H1 (cell line): ENCODE data around the gene PRPF6. TPM values are rescaled to one million over a fixed set of nuclear protein-coding genes. Genes with fewer than 3 reads are reported as not detected.

Experiments
- CTCF ChIA-PET: fragments of 300-600 bp; sonication (Branson Sonifier 250); formaldehyde crosslinking; loops from one replicate; lab custom pipeline; 2021; ENCODE audit not compliant: partially characterized antibody; lab: Charles Lee
- POLR2A ChIA-PET: fragments of 300-600 bp; sonication (Branson Sonifier 250); formaldehyde crosslinking; loops from one replicate; lab custom pipeline; 2021; ENCODE audit warnings: inconsistent platforms; ENCODE audit not compliant: partially characterized antibody; lab: Charles Lee
- DNase-seq, 2 experiments: peaks; one replicate each; pipeline versions ENCODE4 v3.0.0 to v3.0.0-alpha.2; 2010 to 2022; ENCODE audit warnings: low spot score in 2 of 2, low read depth in 1 of 2, mixed read lengths in 1 of 2
- FAIRE-seq: peaks from 2 replicates; lab custom pipeline; 2011; peaks lifted over from hg19 to GRCh38; lab: Jason Lieb, UNC
- H2AFZ ChIP-seq: 2 replicates; pipeline ENCODE4 v1.8.1; 2012; ENCODE audit warnings: low read length, inconsistent platforms
- H2AK5ac ChIP-seq: 2 replicates; pipeline ENCODE4 v1.6.1; 2013; ENCODE audit warnings: low read depth, low read length
- H2BK120ac ChIP-seq: replicated peaks from 2 replicates; pipeline ENCODE3; 2013; ENCODE audit warnings: low read depth, low read length, inconsistent platforms
- H2BK12ac ChIP-seq: 2 replicates; pipeline ENCODE4 v1.6.1; 2013; ENCODE audit warnings: low read depth, low read length
- H2BK15ac ChIP-seq: 2 replicates; pipeline ENCODE4 v1.6.1; 2013; ENCODE audit warnings: low read length
- H2BK20ac ChIP-seq: 2 replicates; pipeline ENCODE4 v1.6.1; 2013; ENCODE audit warnings: low read length
- H2BK5ac ChIP-seq: 2 replicates; pipeline ENCODE4 v1.6.1; 2013; ENCODE audit warnings: low read depth, low read length
- H3K14ac ChIP-seq: 2 replicates; pipeline ENCODE4 v1.6.1; 2013; ENCODE audit warnings: inconsistent platforms; ENCODE audit not compliant: insufficient read length
- H3K18ac ChIP-seq: 2 replicates; pipeline ENCODE4 v1.6.1; 2013; ENCODE audit warnings: low read length; ENCODE audit errors: extremely low read depth
- H3K23ac ChIP-seq: 2 replicates; pipeline ENCODE4 v1.6.1; 2013; ENCODE audit warnings: inconsistent platforms; ENCODE audit not compliant: insufficient read length
- H3K23me2 ChIP-seq: 2 replicates; pipeline ENCODE4 v1.6.1; 2013; ENCODE audit warnings: low read depth, low read length
- H3K27ac ChIP-seq: 2 replicates; pipeline ENCODE4 v1.6.1; 2011; ENCODE audit warnings: low read depth, low read length, inconsistent platforms
- H3K27me3 ChIP-seq, 4 experiments: replicated peaks in 1 of 4; 1 replicate in 1 of 4; 2 replicates in 3 of 4; pipeline versions ENCODE4 v1.6.1 to v1.8.1; 2011 to 2013; ENCODE audit warnings: low read length in 3 of 4, mild to moderate bottlenecking in 3 of 4, inconsistent platforms in 2 of 4, mixed read lengths in 2 of 4, moderate library complexity in 1 of 4; ENCODE audit not compliant: control insufficient read depth in 3 of 4, insufficient read depth in 3 of 4; ENCODE audit errors: extremely low read depth in 1 of 4
- H3K36me3 ChIP-seq, 4 experiments: 2 replicates each; pipeline versions ENCODE4 v1.6.1 to v1.8.1; 2011 to 2013; ENCODE audit warnings: mild to moderate bottlenecking in 4 of 4, low read length in 3 of 4, moderate library complexity in 2 of 4, control low read depth in 1 of 4, inconsistent platforms in 1 of 4; ENCODE audit not compliant: insufficient read depth in 4 of 4, control insufficient read depth in 2 of 4
- H3K4ac ChIP-seq: replicated peaks from 2 replicates; pipeline ENCODE3; 2013; ENCODE audit warnings: low read length, low read depth, mixed read lengths, inconsistent platforms; ENCODE audit not compliant: insufficient read length
- H3K4me1 ChIP-seq, 4 experiments: replicated peaks in 1 of 4; 1 replicate in 1 of 4; 2 replicates in 3 of 4; pipeline versions ENCODE4 v1.6.1 to v1.8.1; 2011 to 2013; ENCODE audit warnings: low read length in 3 of 4, inconsistent platforms in 2 of 4, mixed read lengths in 1 of 4; ENCODE audit not compliant: insufficient read depth in 4 of 4, control insufficient read depth in 3 of 4
- H3K4me2 ChIP-seq, 2 experiments: 2 replicates each; pipeline versions ENCODE4 v1.6.1 to v1.8.1; 2011 to 2013; ENCODE audit warnings: low read depth in 2 of 2, low read length in 2 of 2, control low read depth in 1 of 2, inconsistent platforms in 1 of 2, mild to moderate bottlenecking in 1 of 2; ENCODE audit not compliant: insufficient read depth in 1 of 2
- H3K4me3 ChIP-seq, 4 experiments: fragments of 200-600, 300-600 bp in 1 of 4; sonication (generic), shearing (Covaris generic), sonication (Bioruptor Twin) in 1 of 4; 2 replicates each; pipeline versions ENCODE4 v1.5.1 to v1.8.1; 2011 to 2016; ENCODE audit warnings: low read length in 4 of 4, low read depth in 3 of 4, control low read depth in 2 of 4, inconsistent platforms in 2 of 4, mild to moderate bottlenecking in 2 of 4, mixed read lengths in 1 of 4, moderate library complexity in 1 of 4; ENCODE audit not compliant: insufficient read depth in 2 of 4; ENCODE audit errors: extremely low read depth in 1 of 4
- H3K56ac ChIP-seq: replicated peaks from 2 replicates; pipeline ENCODE3; 2013; ENCODE audit warnings: low read depth, mild to moderate bottlenecking, mixed read lengths, low read length, inconsistent platforms; ENCODE audit not compliant: insufficient read length
- H3K79me1 ChIP-seq: 2 replicates; pipeline ENCODE4 v1.6.1; 2013; ENCODE audit warnings: low read depth, low read length, control low read depth
- H3K79me2 ChIP-seq, 2 experiments: 2 replicates each; pipeline versions ENCODE4 v1.6.1 to v1.8.1; 2012 to 2013; ENCODE audit warnings: low read length in 2 of 2, mild to moderate bottlenecking in 2 of 2, inconsistent platforms in 1 of 2; ENCODE audit not compliant: insufficient read depth in 2 of 2, control insufficient read depth in 1 of 2
- H3K9ac ChIP-seq, 4 experiments: replicated peaks in 1 of 4; 1 replicate in 1 of 4; 2 replicates in 3 of 4; pipeline versions ENCODE4 v1.6.1 to v1.8.1; 2011 to 2013; ENCODE audit warnings: low read depth in 3 of 4, low read length in 3 of 4, control low read depth in 2 of 4, mild to moderate bottlenecking in 2 of 4, moderate library complexity in 2 of 4, inconsistent platforms in 1 of 4; ENCODE audit errors: extremely low read depth in 1 of 4
- H3K9me3 ChIP-seq, 2 experiments: 2 replicates each; pipeline versions ENCODE4 v1.6.1 to v1.8.1; 2012 to 2013; ENCODE audit warnings: mild to moderate bottlenecking in 2 of 2, moderate library complexity in 2 of 2, control low read depth in 1 of 2, inconsistent platforms in 1 of 2, low read depth in 1 of 2, low read length in 1 of 2, mixed read lengths in 1 of 2; ENCODE audit not compliant: insufficient read depth in 2 of 2
- H4K20me1 ChIP-seq, 2 experiments: replicated peaks in 1 of 2; 2 replicates each; pipeline versions ENCODE3 to v1.8.1; 2011 to 2013; ENCODE audit warnings: inconsistent platforms in 2 of 2, low read length in 2 of 2, mild to moderate bottlenecking in 1 of 2; ENCODE audit not compliant: insufficient read depth in 2 of 2, control insufficient read depth in 1 of 2
- H4K5ac ChIP-seq: 2 replicates; pipeline ENCODE4 v1.6.1; 2013; ENCODE audit warnings: low read length, low read depth, mixed read lengths, inconsistent platforms; ENCODE audit not compliant: insufficient read length
- H4K8ac ChIP-seq: 2 replicates; pipeline ENCODE4 v1.8.0; 2013; ENCODE audit warnings: mild to moderate bottlenecking, moderate library complexity, low read length, inconsistent platforms; ENCODE audit not compliant: insufficient read depth; ENCODE audit errors: extremely low read depth
- H4K91ac ChIP-seq: replicated peaks from 2 replicates; pipeline ENCODE3; 2013; ENCODE audit warnings: low read length, mixed read lengths, inconsistent platforms; ENCODE audit not compliant: insufficient read length
- WGBS, 2 experiments: shearing (Covaris generic) in 1 of 2; methylation state at CpG; one replicate each; pipeline versions ENCODE4 v1.1.6 to v1.1.7; 2013 to 2015; ENCODE audit warnings: low lambda C conversion rate in 2 of 2, mixed read lengths in 2 of 2, inconsistent platforms in 1 of 2, low coverage in 1 of 2, missing lambda C conversion rate in 1 of 2; ENCODE audit not compliant: insufficient replicate concordance in 2 of 2, insufficient coverage in 1 of 2, insufficient read length in 1 of 2; ENCODE audit errors: extremely low coverage in 1 of 2, missing lambda C conversion rate in 1 of 2; 5-methylcytosine and 5-hydroxymethylcytosine counted together
- polyA plus RNA-seq, 7 experiments: library from polyadenylated mRNA; depleted of rRNA in 3 of 7; stranded (reverse) in 5 of 7; unstranded in 2 of 7; fragments of >200 nt in 5 of 7; fragments of 200-250 nt in 2 of 7; gene quantifications; 1 replicate in 5 of 7; 2 replicates in 1 of 7; 4 replicates in 1 of 7; pipeline versions ENCODE4 v1.2.1 to v1.2.3, GENCODE V29; 2011 to 2013; ENCODE audit warnings: missing spikeins in 2 of 7, mixed read lengths in 2 of 7
- total RNA-seq: library from RNA; stranded (reverse); fragmentation: NEBNext Ultra II Directional; extraction: Animal tissue kit (Norgen Biotek cat#: 25700); gene quantifications from 2 replicates; pipeline ENCODE4 v1.2.1, GENCODE V29; 2021

PRPF6 gene
- total and polyA plus RNA-seq, 2 of the 8 experiments (the other 6 are each of a cell fraction or from before 2014, with no cell fraction given), result 27.9 to 76.9 TPM

DNA sequence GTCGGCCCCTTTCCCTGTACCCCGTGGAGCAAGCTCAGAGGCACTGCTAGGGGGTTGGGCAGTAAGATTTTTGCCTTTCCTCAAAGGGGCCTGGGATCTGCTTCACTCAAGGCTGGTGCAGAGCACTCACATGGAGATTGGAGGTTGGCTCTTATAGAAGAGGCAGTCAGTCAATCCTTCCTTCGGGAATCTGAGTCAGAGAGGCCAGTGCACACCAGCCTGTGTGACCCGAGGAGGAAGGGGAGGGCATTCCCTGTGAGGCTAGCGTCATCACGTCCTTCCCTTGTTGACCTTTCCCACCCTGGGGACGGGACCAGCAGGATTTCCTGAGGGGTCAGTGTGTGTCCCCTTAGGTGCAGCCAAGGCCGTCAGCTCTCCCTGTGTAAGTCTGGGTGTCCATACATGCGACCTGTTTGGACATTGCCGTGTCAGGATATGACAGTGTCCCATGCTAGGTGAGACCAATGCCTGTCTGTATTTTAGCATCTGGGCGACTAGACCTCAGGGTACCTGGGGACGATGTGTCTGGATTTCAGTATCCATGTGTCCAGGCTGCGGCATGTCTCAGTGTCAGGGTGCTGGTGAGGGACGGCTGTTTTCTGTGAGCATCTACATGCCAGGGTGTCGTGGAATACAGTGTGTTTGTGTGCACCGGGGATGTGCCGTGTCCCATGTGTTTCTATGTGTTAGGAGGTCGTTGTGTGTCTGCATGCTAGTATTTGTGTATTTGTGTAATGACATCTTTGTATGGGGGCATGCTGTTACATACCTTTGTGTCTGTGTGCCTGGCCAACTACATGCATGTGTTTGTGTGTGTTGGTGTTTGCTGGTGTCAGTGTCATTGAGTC lies 8.4 kb upstream of the PRPF6 start:
- no peak for DNase-seq
- no peaks in the 10 kb centered on the region; a peak in 1 of 4 replicates for H3K79me2 ChIP-seq
- H2BK15ac ChIP-seq, result peak overlapping the region; percentile 55; the same call in 1 of the 2 replicates
- no peak overlapping the region for H2BK120ac ChIP-seq
- peaks cover 4% of the 10 kb centered on the region for H3K79me1 ChIP-seq
- H4K5ac ChIP-seq, result no peak overlapping the region
- peak overlapping the region in 1 of 2 experiments; percentile 5; a peak in 1 of 4 replicates for H3K4me2 ChIP-seq
- no peak for FAIRE-seq
- WGBS, 2 experiments, result 89% methylated on average over 18 of the region's 18 CpGs; no CpG with 5 or more reads in 1 of the 2 experiments
- peaks cover 2 to 8% of the 10 kb centered on the region in 2 experiments for H4K20me1 ChIP-seq
- H3K56ac ChIP-seq, result no peak overlapping the region
- H3K9ac ChIP-seq, result 0 out of 7 replicates have a peak overlapping the region, but pooled peaks of 1 of the 4 experiments have one; percentile 19
- no peak overlapping the region for H3K4me3 ChIP-seq
- peaks cover 0 to 9% (median 5%) of the 10 kb centered on the region in 4 experiments; a peak in 4 of 8 replicates for H3K36me3 ChIP-seq
- CTCF ChIA-PET, result interaction anchor here (0.7 to 5.0 kb wide), 16 partner anchors 11 to 451 kb away, joined by 3 to 58 read pairs (median 4); partner anchors contain the start of gene C20orf204
- peak overlapping the region; percentile 86; the same call in 1 of the 2 replicates for H2BK12ac ChIP-seq
- H2AFZ ChIP-seq, result no peak overlapping the region
- no peak overlapping the region for H4K8ac ChIP-seq
- 0 out of 2 replicates have a peak overlapping the region, but pooled peaks have one; percentile 40 for H2BK20ac ChIP-seq
- H3K23ac ChIP-seq, result no peak overlapping the region
- peaks cover 12% of the 10 kb centered on the region; the same call in 1 of the 2 replicates for H3K23me2 ChIP-seq
- H3K9me3 ChIP-seq, result peaks cover 10 to 12% of the 10 kb centered on the region in 2 experiments
- H3K18ac ChIP-seq, result no peak overlapping the region
- no peak overlapping the region for H3K4ac ChIP-seq
- peak overlapping the region; percentile 44 for H4K91ac ChIP-seq
- H3K27me3 ChIP-seq, result peaks cover 0 to 6% (median 2%) of the 10 kb centered on the region in 4 experiments; a peak in 2 of 7 replicates
- peaks cover 0 to 13% (median 7%) of the 10 kb centered on the region in 4 experiments; a peak in 6 of 7 replicates for H3K4me1 ChIP-seq
- no peak overlapping the region for H3K27ac ChIP-seq
- H2AK5ac ChIP-seq, result peak overlapping the region; percentile 92
- POLR2A ChIA-PET, result interaction anchor here (1.8 kb wide), 1 partner anchor 16 kb away, joined by 10 read pairs; the partner anchor contains the start of gene UCKL1
- H2BK5ac ChIP-seq, result no peak overlapping the region
- H3K14ac ChIP-seq, result no peak overlapping the region
